GM23338 (cell line): Measurements from ENCODE around the gene CDH5. TPM values are rescaled to one million over a fixed set of nuclear protein-coding genes. Genes with fewer than 3 reads are reported as not detected.

Experiments
- ATAC-seq: fragments of 200-7000 bp; cut with Tn5 transposase; 3 replicates; pipeline ENCODE4 v1.9.1; 2020
- DNase-seq: peaks from one replicate; pipeline ENCODE4 v3.0.0-alpha.2; 2015; ENCODE audit warnings: low spot score
- H2AFZ ChIP-seq: fragments of 200-600 bp; sonication (generic); 2 replicates; pipeline ENCODE4 v1.8.0; 2016; ENCODE audit warnings: antibody characterized with exemption, mild to moderate bottlenecking, moderate library complexity
- H3F3A ChIP-seq: fragments of 200-600 bp; sonication (generic); replicated peaks from 2 replicates; pipeline ENCODE4 v1.8.0; 2017; ENCODE audit warnings: antibody characterized with exemption, mixed run types, low read depth
- H3K27ac ChIP-seq: fragments of 200-600 bp; sonication (generic); 2 replicates; pipeline ENCODE4 v1.6.1; 2016; ENCODE audit warnings: low read depth
- H3K27me3 ChIP-seq: fragments of 200-600 bp; sonication (generic); 2 replicates; pipeline ENCODE4 v1.8.0; 2016; ENCODE audit warnings: mild to moderate bottlenecking, mixed run types, moderate library complexity; ENCODE audit not compliant: insufficient read depth
- H3K36me3 ChIP-seq: fragments of 200-600 bp; sonication (generic); 2 replicates; pipeline ENCODE4 v1.8.0; 2016; ENCODE audit warnings: mild to moderate bottlenecking; ENCODE audit not compliant: insufficient read depth
- H3K4me1 ChIP-seq: fragments of 200-600 bp; sonication (generic); 2 replicates; pipeline ENCODE4 v1.8.0; 2016; ENCODE audit warnings: mild to moderate bottlenecking, moderate library complexity; ENCODE audit not compliant: insufficient read depth
- H3K4me2 ChIP-seq: fragments of 200-600 bp; sonication (generic); 2 replicates; pipeline ENCODE4 v1.7.1; 2017; ENCODE audit warnings: mixed run types
- H3K4me3 ChIP-seq: fragments of 200-600 bp; sonication (generic); 2 replicates; pipeline ENCODE4 v1.6.1; 2016; ENCODE audit warnings: mixed run types
- H3K79me2 ChIP-seq: fragments of 200-600 bp; sonication (generic); replicated peaks from 2 replicates; pipeline ENCODE4 v1.8.0; 2017; ENCODE audit warnings: mild to moderate bottlenecking; ENCODE audit not compliant: insufficient read depth
- H3K9me2 ChIP-seq: fragments of 200-600 bp; sonication (generic); 2 replicates; pipeline ENCODE4 v1.8.0; 2017; ENCODE audit not compliant: insufficient read depth
- H4K20me1 ChIP-seq: fragments of 200-600 bp; sonication (generic); replicated peaks from 2 replicates; pipeline ENCODE4 v1.8.0; 2017; ENCODE audit warnings: mild to moderate bottlenecking; ENCODE audit not compliant: insufficient read depth
- H3K27ac Mint-ChIP-seq: 2 replicates; pipeline ENCODE4 v1.8.0; 2020; ENCODE audit warnings: inconsistent platforms, mild to moderate bottlenecking, moderate library complexity, mixed read lengths
- H3K27me3 Mint-ChIP-seq: 3 replicates; pipeline ENCODE4 v1.8.0; 2022; ENCODE audit warnings: low read depth, mild to moderate bottlenecking, moderate library complexity, mixed read lengths, inconsistent platforms; ENCODE audit not compliant: insufficient read depth, poor library complexity
- H3K36me3 Mint-ChIP-seq: 3 replicates; pipeline ENCODE4 v1.8.0; 2021; ENCODE audit warnings: low read depth, mild to moderate bottlenecking, inconsistent platforms, moderate library complexity, mixed read lengths
- H3K4me1 Mint-ChIP-seq: 3 replicates; pipeline ENCODE4 v1.8.0; 2020; ENCODE audit warnings: mild to moderate bottlenecking, inconsistent platforms, mixed read lengths
- H3K4me3 Mint-ChIP-seq: 3 replicates; pipeline ENCODE4 v1.8.0; 2021; ENCODE audit warnings: moderate library complexity, mild to moderate bottlenecking, inconsistent platforms, mixed read lengths
- H3K9me3 Mint-ChIP-seq: 3 replicates; pipeline ENCODE4 v1.8.0; 2020; ENCODE audit warnings: moderate library complexity, mild to moderate bottlenecking, inconsistent platforms, mixed read lengths
- EZH2phosphoT487 ChIP-seq: fragments of 200-600 bp; sonication (generic); IDR thresholded peaks from one replicate; pipeline ENCODE4 v1.8.1; 2018; ENCODE audit warnings: antibody characterized with exemption; ENCODE audit not compliant: unreplicated experiment
- JUNB ChIP-seq: IDR thresholded peaks from one replicate; pipeline ENCODE4 v1.6.1; 2016; ENCODE audit warnings: antibody characterized with exemption; ENCODE audit not compliant: unreplicated experiment
- NANOG ChIP-seq: IDR thresholded peaks from 2 replicates; pipeline ENCODE4 v1.6.1; 2016; ENCODE audit warnings: antibody characterized with exemption, borderline replicate concordance
- POLR2AphosphoS5 ChIP-seq: IDR thresholded peaks from 2 replicates; pipeline ENCODE4 v1.6.1; 2016; ENCODE audit warnings: antibody characterized with exemption, low read depth
- REST ChIP-seq: IDR thresholded peaks from one replicate; pipeline ENCODE4 v1.6.1; 2018; ENCODE audit warnings: antibody characterized with exemption; ENCODE audit not compliant: unreplicated experiment
- ZNF114 ChIP-seq: fragments of 250-450 bp; sonication (Bioruptor Pico); IDR thresholded peaks from 2 replicates; pipeline ENCODE4 v1.5.0; 2020; ENCODE audit warnings: mild to moderate bottlenecking, moderate library complexity
- ZNF331 ChIP-seq: fragments of 250-450 bp; sonication (Bioruptor Pico); IDR thresholded peaks from 2 replicates; pipeline ENCODE4 v1.5.0; 2020; ENCODE audit warnings: low read depth, mild to moderate bottlenecking, moderate library complexity
- polyA plus RNA-seq: library from polyadenylated mRNA; unstranded; fragments of >200 nt; fragmentation: Nextera tagmentation; extraction: Ambion mirVana; gene quantifications from 2 replicates; pipeline ENCODE4 v1.2.1, GENCODE V29; 2016
- total RNA-seq: library from RNA; depleted of rRNA; stranded (reverse); fragments of >200 nt; shearing (Covaris generic); gene quantifications from 2 replicates; pipeline ENCODE4 v1.2.3, GENCODE V29; 2014
- TF ChIP-seq, protein P1 (sequence below): fragments of 250-450 bp; sonication (Bioruptor Pico); IDR thresholded peaks from 2 replicates; pipeline ENCODE4 v1.5.0; 2020; ENCODE audit warnings: mild to moderate bottlenecking, moderate library complexity
- TF ChIP-seq, protein P2 (sequence below), 2 experiments: fragments of 200-600 bp in 1 of 2; sonication (generic) in 1 of 2; conservative IDR thresholded peaks; 2 replicates each; pipeline versions ENCODE4 v1.5.1 to v1.6.1; 2016 to 2017; ENCODE audit warnings: antibody characterized with exemption in 2 of 2, low read depth in 2 of 2, mild to moderate bottlenecking in 2 of 2, moderate library complexity in 1 of 2
- TF ChIP-seq, protein P3 (sequence below): IDR thresholded peaks from 2 replicates; pipeline ENCODE4 v1.6.1; 2016; ENCODE audit warnings: antibody characterized with exemption

The CDH5 gene
- total and polyA plus RNA-seq, 2 experiments from 2014 or later = 0.18 TPM; not detected in 1

DNA sequence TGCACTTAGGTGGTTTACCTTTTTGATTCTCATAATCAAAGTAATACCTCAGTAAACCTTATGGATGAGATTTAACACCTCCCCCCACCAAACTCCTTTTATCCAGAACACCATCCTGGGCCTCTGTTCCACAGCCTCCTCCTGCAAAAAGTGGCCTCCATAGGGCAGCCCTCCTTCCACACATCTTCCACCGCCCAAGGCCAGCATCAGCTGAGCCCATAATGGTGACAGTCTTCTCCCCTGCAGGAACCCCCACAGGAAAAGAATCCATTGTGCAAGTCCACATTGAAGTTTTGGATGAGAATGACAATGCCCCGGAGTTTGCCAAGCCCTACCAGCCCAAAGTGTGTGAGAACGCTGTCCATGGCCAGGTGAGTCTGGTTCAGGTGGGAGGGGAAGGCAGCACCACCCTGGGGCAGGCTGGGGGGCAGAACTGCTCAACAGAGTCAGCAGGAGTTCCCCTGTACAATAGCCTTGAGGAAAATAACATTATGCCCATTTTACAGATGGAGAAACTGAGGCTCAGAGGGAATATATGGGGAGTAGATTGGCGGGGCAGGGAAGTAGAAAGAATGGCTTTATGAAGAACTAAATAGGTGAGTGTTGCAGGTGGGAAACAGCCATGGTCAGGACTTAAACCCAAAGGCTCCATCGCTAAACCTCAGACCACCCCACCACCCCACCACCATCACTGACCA lies 31.4 kb downstream of the CDH5 start:
- Histone ChIP-seq H3K9me2 (no peaks in the 10 kb centered on the region), H3K4me1 (no peaks in the 10 kb centered on the region), H3K79me2 (no peaks in the 10 kb centered on the region), H2AFZ (no peak overlapping the region), H3F3A (no peaks in the 10 kb centered on the region), H3K27ac (no peak overlapping the region), H3K4me3 (no peak overlapping the region), H3K27me3 (no peaks in the 10 kb centered on the region), H3K4me2 (no peak overlapping the region), H4K20me1 (no peaks in the 10 kb centered on the region), H3K36me3 (no peaks in the 10 kb centered on the region)
- Mint-ChIP-seq H3K27me3 (no peaks in the 10 kb centered on the region), H3K9me3 (no peaks in the 10 kb centered on the region), H3K27ac (no peak overlapping the region), H3K4me1 (peaks cover 16% of the 10 kb centered on the region), H3K36me3 (no peaks in the 10 kb centered on the region), H3K4me3 (no peak overlapping the region)
- no peak for ATAC-seq
- TF ChIP-seq, protein P1, sequence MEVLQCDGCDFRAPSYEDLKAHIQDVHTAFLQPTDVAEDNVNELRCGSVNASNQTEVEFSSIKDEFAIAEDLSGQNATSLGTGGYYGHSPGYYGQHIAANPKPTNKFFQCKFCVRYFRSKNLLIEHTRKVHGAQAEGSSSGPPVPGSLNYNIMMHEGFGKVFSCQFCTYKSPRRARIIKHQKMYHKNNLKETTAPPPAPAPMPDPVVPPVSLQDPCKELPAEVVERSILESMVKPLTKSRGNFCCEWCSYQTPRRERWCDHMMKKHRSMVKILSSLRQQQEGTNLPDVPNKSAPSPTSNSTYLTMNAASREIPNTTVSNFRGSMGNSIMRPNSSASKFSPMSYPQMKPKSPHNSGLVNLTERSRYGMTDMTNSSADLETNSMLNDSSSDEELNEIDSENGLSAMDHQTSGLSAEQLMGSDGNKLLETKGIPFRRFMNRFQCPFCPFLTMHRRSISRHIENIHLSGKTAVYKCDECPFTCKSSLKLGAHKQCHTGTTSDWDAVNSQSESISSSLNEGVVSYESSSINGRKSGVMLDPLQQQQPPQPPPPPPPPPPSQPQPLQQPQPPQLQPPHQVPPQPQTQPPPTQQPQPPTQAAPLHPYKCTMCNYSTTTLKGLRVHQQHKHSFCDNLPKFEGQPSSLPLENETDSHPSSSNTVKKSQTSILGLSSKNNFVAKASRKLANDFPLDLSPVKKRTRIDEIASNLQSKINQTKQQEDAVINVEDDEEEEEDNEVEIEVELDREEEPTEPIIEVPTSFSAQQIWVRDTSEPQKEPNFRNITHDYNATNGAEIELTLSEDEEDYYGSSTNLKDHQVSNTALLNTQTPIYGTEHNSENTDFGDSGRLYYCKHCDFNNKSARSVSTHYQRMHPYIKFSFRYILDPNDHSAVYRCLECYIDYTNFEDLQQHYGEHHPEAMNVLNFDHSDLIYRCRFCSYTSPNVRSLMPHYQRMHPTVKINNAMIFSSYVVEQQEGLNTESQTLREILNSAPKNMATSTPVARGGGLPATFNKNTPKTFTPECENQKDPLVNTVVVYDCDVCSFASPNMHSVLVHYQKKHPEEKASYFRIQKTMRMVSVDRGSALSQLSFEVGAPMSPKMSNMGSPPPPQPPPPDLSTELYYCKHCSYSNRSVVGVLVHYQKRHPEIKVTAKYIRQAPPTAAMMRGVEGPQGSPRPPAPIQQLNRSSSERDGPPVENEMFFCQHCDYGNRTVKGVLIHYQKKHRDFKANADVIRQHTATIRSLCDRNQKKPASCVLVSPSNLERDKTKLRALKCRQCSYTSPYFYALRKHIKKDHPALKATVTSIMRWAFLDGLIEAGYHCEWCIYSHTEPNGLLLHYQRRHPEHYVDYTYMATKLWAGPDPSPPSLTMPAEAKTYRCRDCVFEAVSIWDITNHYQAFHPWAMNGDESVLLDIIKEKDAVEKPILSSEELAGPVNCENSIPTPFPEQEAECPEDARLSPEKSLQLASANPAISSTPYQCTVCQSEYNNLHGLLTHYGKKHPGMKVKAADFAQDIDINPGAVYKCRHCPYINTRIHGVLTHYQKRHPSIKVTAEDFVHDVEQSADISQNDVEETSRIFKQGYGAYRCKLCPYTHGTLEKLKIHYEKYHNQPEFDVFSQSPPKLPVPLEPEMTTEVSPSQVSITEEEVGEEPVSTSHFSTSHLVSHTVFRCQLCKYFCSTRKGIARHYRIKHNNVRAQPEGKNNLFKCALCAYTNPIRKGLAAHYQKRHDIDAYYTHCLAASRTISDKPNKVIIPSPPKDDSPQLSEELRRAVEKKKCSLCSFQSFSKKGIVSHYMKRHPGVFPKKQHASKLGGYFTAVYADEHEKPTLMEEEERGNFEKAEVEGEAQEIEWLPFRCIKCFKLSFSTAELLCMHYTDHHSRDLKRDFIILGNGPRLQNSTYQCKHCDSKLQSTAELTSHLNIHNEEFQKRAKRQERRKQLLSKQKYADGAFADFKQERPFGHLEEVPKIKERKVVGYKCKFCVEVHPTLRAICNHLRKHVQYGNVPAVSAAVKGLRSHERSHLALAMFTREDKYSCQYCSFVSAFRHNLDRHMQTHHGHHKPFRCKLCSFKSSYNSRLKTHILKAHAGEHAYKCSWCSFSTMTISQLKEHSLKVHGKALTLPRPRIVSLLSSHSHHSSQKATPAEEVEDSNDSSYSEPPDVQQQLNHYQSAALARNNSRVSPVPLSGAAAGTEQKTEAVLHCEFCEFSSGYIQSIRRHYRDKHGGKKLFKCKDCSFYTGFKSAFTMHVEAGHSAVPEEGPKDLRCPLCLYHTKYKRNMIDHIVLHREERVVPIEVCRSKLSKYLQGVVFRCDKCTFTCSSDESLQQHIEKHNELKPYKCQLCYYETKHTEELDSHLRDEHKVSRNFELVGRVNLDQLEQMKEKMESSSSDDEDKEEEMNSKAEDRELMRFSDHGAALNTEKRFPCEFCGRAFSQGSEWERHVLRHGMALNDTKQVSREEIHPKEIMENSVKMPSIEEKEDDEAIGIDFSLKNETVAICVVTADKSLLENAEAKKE = no peak
- TF ChIP-seq EZH2phosphoT487 (no peak), ZNF114 (CRISPR knock-in tag) (no peak), JUNB (no peak), REST (no peak), POLR2AphosphoS5 (no peak), NANOG (no peak), ZNF331 (CRISPR knock-in tag) (no peak)
- TF ChIP-seq, protein P2, sequence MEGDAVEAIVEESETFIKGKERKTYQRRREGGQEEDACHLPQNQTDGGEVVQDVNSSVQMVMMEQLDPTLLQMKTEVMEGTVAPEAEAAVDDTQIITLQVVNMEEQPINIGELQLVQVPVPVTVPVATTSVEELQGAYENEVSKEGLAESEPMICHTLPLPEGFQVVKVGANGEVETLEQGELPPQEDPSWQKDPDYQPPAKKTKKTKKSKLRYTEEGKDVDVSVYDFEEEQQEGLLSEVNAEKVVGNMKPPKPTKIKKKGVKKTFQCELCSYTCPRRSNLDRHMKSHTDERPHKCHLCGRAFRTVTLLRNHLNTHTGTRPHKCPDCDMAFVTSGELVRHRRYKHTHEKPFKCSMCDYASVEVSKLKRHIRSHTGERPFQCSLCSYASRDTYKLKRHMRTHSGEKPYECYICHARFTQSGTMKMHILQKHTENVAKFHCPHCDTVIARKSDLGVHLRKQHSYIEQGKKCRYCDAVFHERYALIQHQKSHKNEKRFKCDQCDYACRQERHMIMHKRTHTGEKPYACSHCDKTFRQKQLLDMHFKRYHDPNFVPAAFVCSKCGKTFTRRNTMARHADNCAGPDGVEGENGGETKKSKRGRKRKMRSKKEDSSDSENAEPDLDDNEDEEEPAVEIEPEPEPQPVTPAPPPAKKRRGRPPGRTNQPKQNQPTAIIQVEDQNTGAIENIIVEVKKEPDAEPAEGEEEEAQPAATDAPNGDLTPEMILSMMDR (conservative IDR thresholded peaks at IDR 0.05; ENCODE audit: low read depth in 2 of 2) = no peak
- TF ChIP-seq, protein P3, sequence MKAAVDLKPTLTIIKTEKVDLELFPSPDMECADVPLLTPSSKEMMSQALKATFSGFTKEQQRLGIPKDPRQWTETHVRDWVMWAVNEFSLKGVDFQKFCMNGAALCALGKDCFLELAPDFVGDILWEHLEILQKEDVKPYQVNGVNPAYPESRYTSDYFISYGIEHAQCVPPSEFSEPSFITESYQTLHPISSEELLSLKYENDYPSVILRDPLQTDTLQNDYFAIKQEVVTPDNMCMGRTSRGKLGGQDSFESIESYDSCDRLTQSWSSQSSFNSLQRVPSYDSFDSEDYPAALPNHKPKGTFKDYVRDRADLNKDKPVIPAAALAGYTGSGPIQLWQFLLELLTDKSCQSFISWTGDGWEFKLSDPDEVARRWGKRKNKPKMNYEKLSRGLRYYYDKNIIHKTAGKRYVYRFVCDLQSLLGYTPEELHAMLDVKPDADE = no peak
- no peak for DNase-seq
